Activated gamma-delta T cell treated with Interleukin-2 at 50 U/mL for 16 hours (primary cell): ENCODE data around the gene COA8.

ENCODE experiments used
- DNase-seq: peaks from one replicate; pipeline ENCODE4 v3.0.0-alpha.2; 2020

Gene COA8

DNA sequence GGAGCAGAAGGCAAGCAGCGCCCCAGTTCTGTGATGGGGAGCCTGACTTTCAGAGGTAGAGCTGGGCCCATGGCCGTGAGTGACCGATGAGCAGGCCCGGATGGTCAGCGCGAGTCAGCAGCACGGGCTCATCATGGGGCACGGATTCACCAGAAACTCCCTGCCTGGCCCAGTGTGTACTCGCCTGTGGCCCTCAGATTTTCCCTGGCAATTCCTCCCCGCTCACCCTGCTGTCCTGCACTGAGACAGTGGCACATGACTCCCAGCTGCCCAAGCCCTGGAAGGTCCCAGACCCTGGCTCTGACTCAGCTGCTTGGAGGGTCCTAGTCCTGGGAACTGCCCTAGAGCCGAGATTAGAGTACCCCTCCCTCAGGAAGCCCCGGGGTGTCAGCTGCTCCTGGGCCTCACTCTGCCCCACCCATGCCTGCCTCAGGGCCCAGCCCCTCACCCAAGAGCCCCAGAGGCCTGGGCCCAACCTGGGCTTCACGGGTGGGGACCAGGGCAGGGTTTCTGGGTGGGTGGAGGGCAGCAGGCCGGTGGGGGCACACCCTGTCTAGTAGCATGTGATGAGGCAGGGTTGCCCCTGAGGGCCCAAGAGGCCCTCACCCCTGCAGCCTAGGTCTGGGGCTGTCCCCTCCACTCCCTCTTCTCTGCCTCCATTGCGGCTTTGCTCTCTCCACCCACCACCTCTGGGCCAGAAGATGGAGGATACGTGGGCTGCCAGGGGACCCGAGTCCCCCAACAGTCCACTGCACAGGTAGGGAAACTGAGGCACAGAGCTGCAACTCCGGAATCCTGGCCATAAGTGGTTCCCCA is 25.4 kb upstream of the COA8 start:
- DNase-seq, result no peak

DNA sequence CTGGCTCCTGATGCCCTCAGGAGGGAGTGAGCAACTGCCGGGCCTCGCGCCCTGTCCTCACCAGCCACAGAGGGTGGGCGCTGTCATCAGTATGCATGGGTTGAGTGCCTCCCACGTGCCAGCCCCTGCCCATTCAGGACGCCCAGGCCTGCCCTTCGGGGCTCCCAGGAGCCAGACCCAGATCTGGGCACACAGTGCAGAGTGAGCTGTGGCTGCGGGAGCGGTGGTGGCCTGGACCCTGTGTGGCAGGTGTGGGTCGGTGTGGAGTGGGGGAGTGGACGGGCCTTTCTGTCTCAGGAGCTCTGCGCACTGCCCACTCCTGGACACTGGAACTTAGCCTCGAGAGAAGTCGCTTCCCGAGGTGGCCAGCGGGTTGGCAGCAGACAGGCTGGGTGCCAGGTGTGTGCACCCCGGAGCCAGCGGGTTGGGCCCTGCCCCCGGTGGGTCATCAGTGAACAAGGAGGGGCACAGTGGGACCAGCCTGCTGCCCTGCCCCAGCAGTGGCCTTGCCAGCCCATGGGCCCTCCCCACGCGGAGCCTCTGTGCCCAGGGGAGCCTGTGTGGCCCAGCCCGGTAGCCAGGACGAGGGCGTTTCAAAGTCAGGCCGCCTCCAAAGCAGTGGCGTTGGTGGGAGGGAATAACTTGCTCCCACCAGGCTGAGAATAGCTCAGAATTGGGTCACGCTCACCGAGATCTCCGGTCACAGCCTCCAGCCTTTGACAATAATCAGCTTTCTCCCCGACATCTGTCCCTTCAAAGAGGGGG is 24.3 kb upstream of the COA8 start:
- DNase-seq, result no peak

- DNase-seq, result no peak
Observed at GRCh38 chr14:103539056-103539825, 23.5 kb upstream of the COA8 start.

DNA sequence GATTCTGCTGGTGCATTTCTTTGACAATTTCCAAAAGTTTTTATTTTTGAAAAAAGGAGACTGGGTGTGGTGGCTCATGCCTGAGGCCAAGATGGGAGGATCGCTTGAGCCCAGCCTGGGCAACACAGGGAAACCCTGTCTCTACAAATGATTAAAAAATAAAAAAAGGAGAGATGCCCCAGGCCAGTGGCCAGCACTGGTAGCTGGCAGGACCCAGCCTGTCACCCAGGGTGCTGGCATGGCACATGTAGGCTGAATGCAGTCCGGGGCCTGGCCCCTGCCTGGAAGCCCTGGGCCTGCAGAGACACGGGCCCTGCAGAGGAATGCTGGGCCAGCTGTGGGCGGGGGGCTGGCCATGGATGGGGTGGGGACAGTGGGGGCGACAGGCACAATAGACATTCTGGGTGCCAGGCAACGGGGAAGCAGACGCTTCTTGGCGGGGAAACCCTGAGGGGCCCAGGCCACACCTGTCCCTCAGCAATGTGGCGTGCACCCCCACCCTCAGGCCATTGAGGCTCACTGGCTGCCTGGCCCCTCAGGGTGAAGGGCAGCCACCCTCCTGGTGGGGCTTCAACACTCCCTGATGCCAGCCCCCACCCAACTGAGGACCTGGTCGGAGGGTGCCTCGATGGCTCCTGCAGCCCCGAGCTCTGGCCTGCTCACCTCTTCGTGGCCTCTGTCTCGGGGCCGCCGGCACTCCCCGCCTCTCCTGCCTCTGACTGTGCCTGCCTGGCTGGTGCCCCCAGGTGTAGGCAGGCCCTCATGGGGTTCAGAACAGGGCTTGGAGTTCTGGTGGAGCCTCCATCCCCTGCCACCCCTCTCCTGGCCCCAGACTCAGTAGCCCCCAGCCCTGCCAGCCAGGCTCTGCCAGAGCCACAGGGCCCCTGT is 21.7 kb upstream of the COA8 start:
- DNase-seq, result no peak

DNA sequence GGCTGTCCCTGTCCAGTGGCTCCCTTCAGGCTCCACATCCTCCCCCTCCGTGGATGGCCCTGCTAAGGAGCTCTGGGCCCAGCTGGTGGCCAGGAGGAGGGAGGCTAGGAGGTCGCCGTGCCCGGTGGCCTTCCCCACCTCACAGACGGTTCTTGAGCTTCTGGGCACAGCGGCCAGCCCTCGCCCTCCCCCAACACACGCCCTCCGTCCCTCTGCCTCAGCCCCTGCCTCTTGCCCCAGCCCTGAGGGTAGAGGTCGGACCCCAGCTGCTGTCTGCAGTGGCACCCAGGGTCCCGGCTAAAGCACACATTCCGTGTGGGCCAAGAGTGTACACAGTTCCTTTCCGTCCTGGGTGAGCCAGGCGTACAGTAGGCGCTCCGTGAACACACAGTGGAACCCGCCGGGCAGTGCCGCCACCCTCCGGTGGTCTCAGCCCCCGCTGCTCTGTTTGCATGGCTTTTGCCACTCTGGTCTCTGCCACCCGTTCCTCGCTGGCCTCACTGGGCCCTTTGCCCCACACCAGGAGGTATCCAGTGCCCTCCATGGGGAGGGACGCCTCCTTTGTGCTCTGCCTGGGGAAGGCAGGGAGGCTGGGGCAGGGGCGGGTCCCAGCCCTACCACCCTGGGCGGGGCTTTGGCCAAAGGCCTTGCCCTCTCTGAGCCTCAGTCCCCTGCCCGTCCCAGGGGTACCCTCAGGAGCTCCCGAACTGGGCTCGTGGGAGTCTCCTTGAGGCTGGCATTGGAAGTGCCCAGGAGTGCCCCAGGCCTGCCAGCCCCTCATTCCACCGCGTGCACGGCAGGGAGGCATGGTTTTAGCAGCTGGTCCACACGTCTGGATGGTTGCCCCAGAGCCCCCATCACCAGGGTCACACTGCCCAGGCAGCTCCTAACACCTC is 20.8 kb upstream of the COA8 start:
- DNase-seq, result no peak

DNA sequence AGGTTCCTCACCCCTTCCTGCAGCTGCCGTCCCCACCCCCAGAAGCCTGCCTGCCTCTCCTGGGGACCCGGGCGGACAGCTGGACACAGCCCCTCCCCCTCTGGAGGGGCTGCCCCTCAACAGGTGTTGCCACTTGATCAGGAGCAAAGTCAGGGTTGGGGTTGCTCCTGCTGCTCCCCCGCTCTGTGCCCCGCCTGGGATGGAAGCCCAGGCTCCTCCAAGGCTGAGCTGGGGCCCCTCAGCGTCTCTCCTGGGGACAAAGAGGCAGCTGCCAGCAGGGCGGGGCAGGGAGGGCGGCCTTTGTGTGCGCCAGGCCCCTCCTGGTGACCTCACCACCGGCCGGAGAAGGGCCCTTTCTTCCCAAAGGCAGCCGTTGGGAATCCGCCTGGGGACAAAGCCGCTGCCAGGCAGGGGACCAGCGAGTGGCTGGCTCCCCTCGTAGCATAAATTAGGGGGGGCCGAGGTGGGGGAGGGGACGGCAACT is 20.1 kb upstream of the COA8 start:
- no peak for DNase-seq

- no peak for DNase-seq
Observed at GRCh38 chr14:103543140-103543539, 19.6 kb upstream of the COA8 start.

- no peak for DNase-seq
Observed at GRCh38 chr14:103543721-103544387, 18.9 kb upstream of the COA8 start.

DNA sequence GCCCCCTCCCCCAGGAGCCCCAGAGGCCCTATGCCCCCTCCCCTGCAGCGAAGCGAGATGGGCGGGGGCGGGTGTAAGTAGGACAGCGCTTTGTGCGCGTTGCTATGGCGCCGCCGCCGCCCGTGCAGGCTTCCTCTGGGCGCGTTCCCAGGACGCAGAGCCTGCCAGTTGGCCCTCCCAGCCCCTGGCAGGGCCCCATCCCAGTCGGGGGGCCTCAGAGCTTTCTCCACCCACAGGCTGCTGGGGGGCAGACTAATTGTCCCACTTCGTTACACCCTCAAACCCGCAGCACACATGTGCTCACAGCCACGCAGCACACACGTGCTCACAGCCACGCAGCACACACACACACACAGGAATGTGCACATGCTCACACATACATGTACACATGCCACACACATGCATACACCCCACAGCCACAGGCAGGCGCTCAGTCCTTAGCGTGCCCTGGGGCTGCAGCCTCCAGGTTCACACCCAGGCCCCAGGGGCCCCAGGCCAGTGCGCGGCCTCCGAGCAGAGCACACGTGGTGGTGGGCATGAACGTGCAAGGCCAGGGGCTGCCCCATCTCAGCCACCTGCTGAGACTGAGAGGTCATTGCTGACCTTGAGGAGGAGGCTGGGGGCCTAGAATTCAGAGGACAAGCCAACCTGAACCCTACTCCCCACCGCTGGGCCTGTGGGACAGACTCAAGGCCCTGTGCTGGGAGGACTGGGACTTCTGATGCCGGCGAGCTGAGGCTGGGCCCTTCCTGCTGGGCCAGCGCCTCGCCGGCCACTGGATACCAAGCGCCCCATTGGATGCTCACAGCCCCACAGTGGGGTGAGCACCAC is 18.2 kb upstream of the COA8 start:
- DNase-seq, result no peak

GRCh38 chr14:103545219-103545914 is 17.4 kb upstream of the COA8 start:
- no peak for DNase-seq

GRCh38 chr14:103545915-103546651 is 16.7 kb upstream of the COA8 start:
- no peak for DNase-seq

GRCh38 chr14:103546652-103547454 is 15.9 kb upstream of the COA8 start:
- peak; percentile 76 for DNase-seq

GRCh38 chr14:103547455-103547940 is 15.3 kb upstream of the COA8 start:
- DNase-seq, result no peak

- no peak for DNase-seq
Observed at GRCh38 chr14:103547941-103548462, 14.8 kb upstream of the COA8 start.

- DNase-seq, result no peak
Observed at GRCh38 chr14:103548463-103549351, 14.1 kb upstream of the COA8 start.
